Measurements from ENCODE around the gene MRPL51. TPM values are rescaled to one million over a fixed set of nuclear protein-coding genes. Genes with fewer than 3 reads are reported as not detected.
A peak's percentile ranks its signal among the peaks of the same experiment; 100 is the strongest.

The MRPL51 gene
- total RNA-seq, 1 donor from 2014 or later = 170 TPM

DNA sequence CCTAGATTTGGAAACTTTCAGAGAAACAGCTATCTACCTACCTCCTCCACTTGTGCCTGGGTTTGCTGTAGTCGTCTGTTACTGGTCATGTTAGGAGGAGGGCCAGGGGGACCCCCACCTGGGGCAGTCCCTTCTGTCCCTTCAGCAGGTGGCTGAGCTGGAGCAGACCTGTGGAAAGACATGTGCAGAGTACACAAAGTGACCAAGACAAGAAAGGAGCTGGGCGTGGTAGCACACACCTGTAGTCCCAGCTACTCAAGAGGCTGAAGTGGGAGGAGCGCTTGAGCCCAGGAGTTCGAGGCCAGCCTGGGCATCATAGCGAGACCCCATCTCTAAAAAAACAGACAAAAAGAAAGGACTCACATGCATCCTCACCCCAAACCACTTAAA, 26.9 kb downstream of the MRPL51 start:
- Mint-ChIP-seq H3K36me3 (ENCODE audit: low read depth) (peaks cover 21% of the 10 kb centered on the region), H3K27me3 (ENCODE audit: low read depth) (no peaks in the 10 kb centered on the region)

GRCh38 chr12:6465467-6466183, 27.4 kb downstream of the MRPL51 start:
- H3K27ac Mint-ChIP-seq (ENCODE audit: unreplicated experiment) = no peak overlapping the region
- H3K4me3 Mint-ChIP-seq (ENCODE audit: unreplicated experiment) = no peak overlapping the region
- TF ChIP-seq, protein P1, sequence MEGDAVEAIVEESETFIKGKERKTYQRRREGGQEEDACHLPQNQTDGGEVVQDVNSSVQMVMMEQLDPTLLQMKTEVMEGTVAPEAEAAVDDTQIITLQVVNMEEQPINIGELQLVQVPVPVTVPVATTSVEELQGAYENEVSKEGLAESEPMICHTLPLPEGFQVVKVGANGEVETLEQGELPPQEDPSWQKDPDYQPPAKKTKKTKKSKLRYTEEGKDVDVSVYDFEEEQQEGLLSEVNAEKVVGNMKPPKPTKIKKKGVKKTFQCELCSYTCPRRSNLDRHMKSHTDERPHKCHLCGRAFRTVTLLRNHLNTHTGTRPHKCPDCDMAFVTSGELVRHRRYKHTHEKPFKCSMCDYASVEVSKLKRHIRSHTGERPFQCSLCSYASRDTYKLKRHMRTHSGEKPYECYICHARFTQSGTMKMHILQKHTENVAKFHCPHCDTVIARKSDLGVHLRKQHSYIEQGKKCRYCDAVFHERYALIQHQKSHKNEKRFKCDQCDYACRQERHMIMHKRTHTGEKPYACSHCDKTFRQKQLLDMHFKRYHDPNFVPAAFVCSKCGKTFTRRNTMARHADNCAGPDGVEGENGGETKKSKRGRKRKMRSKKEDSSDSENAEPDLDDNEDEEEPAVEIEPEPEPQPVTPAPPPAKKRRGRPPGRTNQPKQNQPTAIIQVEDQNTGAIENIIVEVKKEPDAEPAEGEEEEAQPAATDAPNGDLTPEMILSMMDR (IDR thresholded peaks at IDR 0.05) = peak; percentile 85
- H3K27me3 Mint-ChIP-seq (ENCODE audit: low read depth) = no peaks in the 10 kb centered on the region
- DNase-seq (ENCODE audit: low spot score) = no peak
- no peaks in the 10 kb centered on the region for H3K9me3 Mint-ChIP-seq (ENCODE audit: low read depth)
- peaks cover 21% of the 10 kb centered on the region for H3K4me1 Mint-ChIP-seq (ENCODE audit: low read depth)
- peaks cover 26% of the 10 kb centered on the region for H3K36me3 Mint-ChIP-seq (ENCODE audit: low read depth)

More for the DNA sequence above, 26.9 kb downstream of the MRPL51 start:
- DNase-seq (ENCODE audit: low spot score) = no peak
- no peaks in the 10 kb centered on the region for H3K9me3 Mint-ChIP-seq (ENCODE audit: low read depth)
- peaks cover 23% of the 10 kb centered on the region for H3K4me1 Mint-ChIP-seq (ENCODE audit: low read depth)
- TF ChIP-seq, protein P1 (IDR thresholded peaks at IDR 0.05) = no peak
- no peak overlapping the region for H3K27ac Mint-ChIP-seq (ENCODE audit: unreplicated experiment)
- no peak overlapping the region for H3K4me3 Mint-ChIP-seq (ENCODE audit: unreplicated experiment)

DNA sequence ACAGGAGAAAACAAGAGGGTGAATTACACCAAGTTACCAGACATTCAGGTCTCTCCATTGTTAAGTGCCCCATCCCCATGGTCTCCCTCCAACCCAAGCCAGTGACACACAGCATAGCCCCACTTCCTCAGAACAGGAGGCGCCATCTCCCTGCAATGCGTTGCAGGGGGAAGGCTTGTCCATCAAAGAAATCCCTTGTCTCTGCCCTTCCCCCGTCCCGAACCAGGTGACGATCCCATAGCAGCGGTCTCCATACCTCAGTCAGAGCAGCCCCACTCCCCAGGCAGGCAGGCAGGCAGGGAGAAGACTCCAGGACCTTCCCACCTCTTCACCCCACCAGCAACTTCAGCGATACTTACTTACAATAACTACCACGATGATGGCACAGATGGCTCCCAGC, 28.5 kb downstream of the MRPL51 start:
- H3K9me3 Mint-ChIP-seq (ENCODE audit: low read depth) = no peaks in the 10 kb centered on the region
- TF ChIP-seq, protein P1 (IDR thresholded peaks at IDR 0.05) = no peak
- H3K4me1 Mint-ChIP-seq (ENCODE audit: low read depth) = peaks cover 16% of the 10 kb centered on the region
- H3K36me3 Mint-ChIP-seq (ENCODE audit: low read depth) = peaks cover 26% of the 10 kb centered on the region
- no peak for DNase-seq (ENCODE audit: low spot score)
- no peak overlapping the region for H3K4me3 Mint-ChIP-seq (ENCODE audit: unreplicated experiment)
- no peaks in the 10 kb centered on the region for H3K27me3 Mint-ChIP-seq (ENCODE audit: low read depth)
- no peak overlapping the region for H3K27ac Mint-ChIP-seq (ENCODE audit: unreplicated experiment)

DNA sequence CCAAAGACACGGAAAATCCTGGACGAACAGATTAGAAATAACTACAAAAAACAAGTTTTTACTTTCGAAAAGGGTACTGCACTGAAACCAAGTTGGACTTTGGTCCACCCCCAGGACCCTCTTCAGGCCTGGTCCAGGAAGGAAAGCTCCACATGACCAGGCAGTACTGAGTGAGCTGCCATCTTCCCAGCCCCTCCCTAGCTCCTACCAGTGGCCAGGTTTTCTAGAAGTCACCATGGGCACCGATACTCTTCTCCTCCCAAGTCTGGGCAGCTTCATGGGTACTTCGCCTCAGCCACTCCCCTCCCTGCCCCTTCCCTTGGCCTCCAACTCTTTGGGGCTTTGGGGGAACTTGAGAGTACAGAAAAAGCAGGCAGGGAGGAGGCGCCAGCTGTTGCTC, 29.2 kb downstream of the MRPL51 start:
- Mint-ChIP-seq H3K27me3 (ENCODE audit: low read depth) (no peaks in the 10 kb centered on the region), H3K4me1 (ENCODE audit: low read depth) (peaks cover 9% of the 10 kb centered on the region), H3K27ac (ENCODE audit: unreplicated experiment) (no peak overlapping the region)

GRCh38 chr12:6463216-6463615, 29.8 kb downstream of the MRPL51 start:
- DNase-seq (ENCODE audit: low spot score) = no peak
- peaks cover 32% of the 10 kb centered on the region for H3K36me3 Mint-ChIP-seq (ENCODE audit: low read depth)
- H3K9me3 Mint-ChIP-seq (ENCODE audit: low read depth) = no peaks in the 10 kb centered on the region
- H3K4me3 Mint-ChIP-seq (ENCODE audit: unreplicated experiment) = no peak overlapping the region
- no peaks in the 10 kb centered on the region for H3K27me3 Mint-ChIP-seq (ENCODE audit: low read depth)
- H3K27ac Mint-ChIP-seq (ENCODE audit: unreplicated experiment) = no peak overlapping the region
- peaks cover 2% of the 10 kb centered on the region for H3K4me1 Mint-ChIP-seq (ENCODE audit: low read depth)
- TF ChIP-seq, protein P1 (IDR thresholded peaks at IDR 0.05) = no peak

More for the DNA sequence above, 29.2 kb downstream of the MRPL51 start:
- Mint-ChIP-seq H3K9me3 (ENCODE audit: low read depth) (no peaks in the 10 kb centered on the region), H3K36me3 (ENCODE audit: low read depth) (peaks cover 27% of the 10 kb centered on the region), H3K4me3 (ENCODE audit: unreplicated experiment) (no peak overlapping the region)
- TF ChIP-seq, protein P1 (IDR thresholded peaks at IDR 0.05) = no peak
- DNase-seq (ENCODE audit: low spot score) = no peak

Measured in chondrocyte (in vitro differentiated cells).